Measurements from ENCODE around the gene RPL7A.
A peak's percentile ranks its signal among the peaks of the same experiment; 100 is the strongest.
"Not testable (repeated sequence)": the region's sequence is repeated elsewhere in the genome, so short reads cannot be mapped to it uniquely, and the experiment has no call there.

Gene RPL7A

GRCh38 chr9:133370685-133371084 is 22.7 kb downstream of the RPL7A start:
- no peak for DNase-seq

DNA sequence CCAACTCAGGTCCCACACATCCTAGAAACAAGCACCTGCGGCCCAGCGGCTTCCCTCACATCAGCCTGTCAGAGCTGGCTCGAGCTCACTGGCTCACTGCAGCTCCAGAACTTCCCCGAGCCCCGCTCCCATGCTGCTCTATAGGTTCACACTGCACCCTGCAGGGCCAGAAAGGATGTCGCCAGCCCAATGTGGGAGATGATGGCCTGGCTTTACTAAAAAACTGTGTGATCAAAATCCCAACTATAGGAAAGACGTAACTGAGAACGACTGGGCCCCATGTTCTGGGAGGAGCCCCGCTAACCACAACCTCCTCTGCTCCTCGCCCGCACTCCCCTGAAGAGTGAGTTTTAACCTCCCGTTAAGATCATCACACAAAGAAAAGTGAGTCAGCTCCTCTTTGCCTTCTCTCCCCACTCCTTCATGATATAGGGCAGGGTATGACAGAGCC is 23.3 kb downstream of the RPL7A start:
- no peak for DNase-seq

- DNase-seq, result no peak
Measured at GRCh38 chr9:133372144-133372543, 24.1 kb downstream of the RPL7A start.

DNA sequence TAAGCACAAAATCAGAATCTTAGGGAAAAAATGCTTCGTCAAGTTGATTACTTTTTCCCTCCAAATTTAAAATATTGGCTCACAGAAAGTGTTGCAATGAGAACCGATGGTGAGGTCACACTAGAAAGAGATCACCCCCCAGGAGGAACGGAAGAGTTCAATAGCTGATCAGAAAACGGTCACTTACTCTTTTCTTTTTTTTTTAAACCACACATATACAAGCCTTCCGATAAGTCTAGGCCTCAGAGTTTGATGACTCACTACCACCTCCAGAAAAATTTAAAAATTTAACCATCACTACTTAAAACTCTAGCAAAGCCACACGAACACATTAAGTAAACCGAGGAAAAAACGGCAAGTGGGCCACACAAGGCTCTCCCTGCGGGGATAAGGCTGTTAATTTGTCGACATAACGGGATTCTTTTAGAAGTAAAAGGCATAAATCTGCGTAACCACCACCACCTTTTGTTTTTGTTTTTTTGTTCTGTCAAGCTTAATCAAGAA is 26.6 kb downstream of the RPL7A start:
- DNase-seq, result no peak

DNA sequence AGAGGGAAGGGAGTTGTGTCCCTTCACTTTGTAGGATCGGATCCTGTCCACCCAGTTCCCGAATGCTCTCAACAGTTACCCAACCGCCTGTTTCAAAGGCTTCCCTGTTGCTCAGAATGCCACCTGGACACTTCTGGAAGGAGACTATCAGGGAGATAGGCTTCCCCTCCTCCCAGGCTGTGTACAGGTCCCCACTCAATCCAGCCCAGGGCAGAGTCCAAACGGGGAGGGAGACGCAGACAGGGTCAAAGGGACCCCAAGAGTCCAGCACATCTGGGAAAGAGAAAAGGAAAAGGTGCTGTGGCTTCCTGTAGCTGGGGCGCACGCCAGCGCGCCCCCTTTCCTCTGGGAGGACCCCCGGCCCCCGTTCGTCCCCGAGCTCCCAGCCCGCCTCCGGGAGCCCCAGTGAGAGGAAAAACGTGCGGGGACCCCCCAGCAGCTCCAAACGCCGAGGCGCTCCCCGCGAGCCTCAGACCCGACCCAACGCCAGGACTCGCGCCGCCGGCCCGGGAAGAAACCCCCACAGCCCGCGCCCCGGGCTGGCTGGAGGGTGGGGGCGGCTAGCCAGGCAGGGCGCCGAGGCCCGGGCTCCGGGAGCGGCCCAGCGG is 27.2 kb downstream of the RPL7A start:
- no peak for DNase-seq

DNA sequence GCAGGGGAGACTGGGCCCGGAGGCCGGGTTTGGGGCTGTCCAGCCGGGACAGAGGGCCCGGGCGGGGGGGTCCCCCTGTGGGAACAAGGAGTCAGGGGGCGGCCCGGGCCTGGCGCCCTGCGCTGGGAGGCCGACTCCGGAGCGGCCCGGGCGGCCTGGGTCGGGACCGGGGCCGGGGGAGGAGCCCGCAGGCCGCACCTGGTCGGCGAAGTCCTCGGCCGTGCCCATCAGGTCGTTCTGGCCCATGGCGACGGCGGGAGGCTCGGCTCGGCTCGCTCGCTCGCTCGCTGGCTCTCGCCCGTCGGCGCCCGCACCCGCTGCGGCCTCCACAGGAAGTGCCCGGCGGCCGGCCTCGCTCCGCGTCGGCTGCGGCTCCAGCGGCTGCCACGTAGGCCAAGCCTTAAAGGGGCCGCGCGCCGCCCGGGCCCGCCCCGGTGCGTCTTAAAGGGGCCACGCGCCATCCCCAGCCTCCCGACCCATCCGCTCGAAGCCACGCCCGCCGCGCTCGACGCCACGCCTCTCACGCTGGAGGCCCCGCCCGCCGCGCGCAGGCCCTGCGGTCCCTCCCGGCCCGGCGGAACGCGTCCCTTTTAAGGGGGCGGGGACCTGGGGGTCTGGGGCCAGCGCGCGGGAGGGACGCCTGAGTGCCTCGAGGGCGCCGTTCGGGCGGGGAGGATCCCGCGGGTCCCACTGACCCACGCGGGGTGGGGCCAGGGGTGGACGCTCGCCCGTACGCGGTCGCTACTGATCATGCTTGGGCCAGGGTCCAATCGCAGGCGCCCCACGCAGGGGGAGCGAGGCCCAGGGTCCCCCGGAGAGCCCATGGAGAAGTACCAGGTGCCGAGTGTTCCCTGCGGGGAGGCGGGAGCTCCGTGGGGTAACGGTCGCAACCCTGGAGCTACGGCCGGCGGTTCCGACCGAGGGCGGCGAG is 28.0 kb downstream of the RPL7A start, which contains the start of the genes STKLD1 and SURF4:
TSS of gene STKLD1 (plus strand) at position 643 of the 931 bp plus-strand sequence. CDS start at position 751, 108 bp downstream.
TSS of gene SURF4 (minus strand) at position 337 of the 931 bp plus-strand sequence. CDS start at position 246, 91 bp downstream.
- DNase-seq, result peak; percentile 87

DNA sequence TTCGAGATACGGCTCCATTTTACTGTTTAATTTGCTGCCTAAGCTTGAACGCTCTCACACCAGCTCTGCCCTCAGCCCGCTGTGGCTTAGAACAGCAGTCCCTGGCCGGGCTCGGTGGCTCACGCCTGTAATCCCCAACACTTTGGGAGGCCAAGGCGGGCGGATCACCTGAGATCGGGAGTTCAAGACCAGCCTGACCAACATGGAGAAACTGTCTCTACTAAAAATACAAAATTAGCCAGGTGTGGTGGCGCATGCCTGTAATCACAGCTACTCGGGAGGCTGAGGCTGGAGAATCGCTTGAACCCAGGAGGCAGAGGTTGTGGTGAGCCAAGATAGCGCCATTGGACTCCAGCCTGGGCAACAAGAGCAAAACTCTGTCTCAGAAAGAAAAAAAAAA is 29.3 kb downstream of the RPL7A start:
- not testable (repeated sequence) for DNase-seq

DNA sequence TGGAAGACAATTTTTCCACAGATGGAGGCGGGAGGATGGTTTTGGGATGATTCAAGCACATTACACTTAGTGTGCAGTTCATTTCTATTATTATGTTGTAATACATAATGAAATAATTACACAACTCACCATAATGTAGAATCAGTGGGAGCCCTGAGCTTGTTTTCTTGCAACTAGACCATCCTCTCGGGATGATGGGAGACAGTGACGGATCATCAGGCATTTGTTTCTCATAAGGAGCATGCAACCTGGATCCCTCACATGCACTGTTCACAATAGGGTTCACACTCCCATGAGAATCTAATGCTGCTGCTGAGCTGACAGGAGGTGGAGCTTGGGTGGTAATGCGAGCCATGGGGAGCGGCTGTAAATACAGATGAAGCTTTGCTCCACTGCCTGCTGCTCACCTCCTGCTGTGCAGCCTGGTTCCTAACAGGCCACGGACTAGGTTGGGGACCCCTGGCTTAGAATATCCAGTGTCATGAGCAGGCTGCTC is 29.8 kb downstream of the RPL7A start:
- no peak for DNase-seq

- DNase-seq, result no peak
Measured at GRCh38 chr9:133378408-133378962, 30.5 kb downstream of the RPL7A start.

- no peak for DNase-seq
Measured at GRCh38 chr9:133379153-133380086, 31.4 kb downstream of the RPL7A start.

DNA sequence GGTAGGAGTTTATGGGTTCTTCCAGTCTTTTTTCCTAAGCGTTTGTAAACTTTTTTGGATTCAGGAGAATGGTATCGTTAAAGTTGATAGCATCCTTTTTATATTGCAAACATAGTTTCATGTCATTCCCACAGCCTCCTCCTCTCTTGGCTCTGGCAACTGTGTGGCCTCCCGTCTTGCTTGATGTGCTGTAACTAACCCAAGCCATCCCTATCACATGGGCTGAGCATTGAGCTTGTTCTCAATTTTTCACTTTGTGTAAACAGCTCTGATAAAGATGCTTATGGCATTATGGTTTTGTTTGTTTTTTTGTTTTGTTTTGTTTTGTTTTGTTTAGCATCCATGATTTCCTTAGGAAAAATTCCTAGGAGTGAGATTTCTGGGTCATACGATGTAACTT is 32.7 kb downstream of the RPL7A start:
- DNase-seq, result no peak

DNA sequence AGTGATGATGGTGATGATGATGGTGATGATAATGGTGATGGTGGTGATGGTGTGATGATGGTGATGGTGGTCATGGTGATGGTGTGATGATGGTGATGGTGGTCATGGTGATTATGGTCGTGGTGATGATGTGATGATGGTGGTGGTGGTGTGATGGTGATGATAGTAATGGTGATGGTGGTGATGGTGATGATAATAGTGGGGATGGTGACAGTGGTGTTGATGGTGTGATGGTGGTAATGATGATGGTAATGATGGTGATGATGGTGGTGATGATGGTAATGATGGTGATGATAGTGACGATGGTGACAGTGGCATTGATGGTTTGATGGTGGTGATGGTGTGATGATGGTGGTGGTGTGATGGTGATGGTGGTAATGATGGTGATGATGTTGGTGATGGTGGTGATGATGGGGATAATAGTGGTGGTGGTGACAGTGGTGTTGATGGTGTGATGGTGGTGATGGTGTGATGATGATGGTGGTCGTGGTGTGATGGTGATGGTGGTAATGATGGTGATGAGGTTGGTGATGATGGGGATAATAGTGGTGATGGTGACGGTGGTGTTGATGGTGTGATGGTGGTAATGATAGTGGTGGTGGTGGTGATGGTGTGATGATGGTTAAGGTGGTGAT is 34.6 kb downstream of the RPL7A start:
- no peak for DNase-seq

DNA sequence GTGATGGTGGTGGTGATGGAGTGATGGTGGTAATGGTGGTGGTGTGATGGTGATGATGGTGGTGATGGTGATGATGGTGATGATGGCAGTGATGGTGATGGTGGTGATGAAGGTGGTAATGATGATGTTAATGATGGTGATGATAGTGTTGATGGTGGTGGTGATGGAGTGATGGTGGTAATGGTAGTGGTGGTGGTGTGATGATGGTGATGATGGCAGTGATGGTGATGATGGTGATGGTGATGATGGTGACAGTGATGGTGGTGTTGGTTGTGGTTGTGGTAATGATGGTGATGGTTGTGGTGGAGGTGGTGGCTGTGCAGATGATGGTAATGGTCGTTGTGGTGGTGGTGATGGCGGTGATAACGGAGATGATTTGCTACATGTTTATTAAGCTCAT is 35.4 kb downstream of the RPL7A start:
- DNase-seq, result no peak

- DNase-seq, result no peak
Measured at GRCh38 chr9:133384736-133385321, 36.8 kb downstream of the RPL7A start.

DNA sequence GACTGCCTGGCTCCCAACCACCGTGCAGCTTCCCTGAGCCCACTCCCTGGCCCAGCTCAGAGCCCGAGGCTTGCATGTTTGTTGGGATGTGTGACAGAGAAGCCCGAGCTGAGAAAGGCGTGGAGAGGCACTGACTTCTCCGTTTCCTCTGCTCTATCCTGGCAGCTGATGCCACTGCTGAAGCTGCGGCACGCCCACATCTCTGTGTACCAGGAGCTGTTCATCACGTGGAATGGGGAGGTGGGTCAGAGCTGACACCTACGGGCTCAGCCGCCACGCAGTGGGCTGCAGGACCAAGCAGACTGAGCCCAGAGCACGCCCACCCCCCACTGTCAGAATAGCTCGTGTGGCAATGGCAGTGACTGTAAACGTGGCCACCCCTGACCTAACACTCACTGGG is 37.4 kb downstream of the RPL7A start:
- DNase-seq, result no peak

DNA sequence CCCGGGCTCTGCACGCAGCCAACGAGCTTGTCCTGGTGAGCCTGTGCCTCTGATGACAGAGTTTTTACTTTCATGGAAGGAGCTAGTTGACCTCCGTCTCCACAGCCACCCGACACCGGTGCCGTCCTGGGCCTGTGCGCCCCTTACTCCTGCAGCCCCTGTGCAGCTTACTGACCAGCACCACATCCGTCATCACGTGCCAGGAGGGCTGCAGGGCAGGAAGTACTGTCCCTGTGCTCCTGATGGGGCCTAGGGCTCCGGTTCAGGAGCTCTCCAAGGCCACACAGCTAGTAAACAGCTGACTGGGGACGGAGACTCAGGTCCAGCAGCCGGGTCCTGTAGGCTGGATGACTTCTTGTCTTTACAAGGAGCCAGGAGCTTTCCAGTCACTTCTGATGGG is 38.3 kb downstream of the RPL7A start:
- DNase-seq, result no peak

- no peak for DNase-seq
Measured at GRCh38 chr9:133387680-133388079, 39.7 kb downstream of the RPL7A start.

GRCh38 chr9:133389025-133389557 is 41.1 kb downstream of the RPL7A start:
- DNase-seq, result no peak

GRCh38 chr9:133389562-133389961 is 41.5 kb downstream of the RPL7A start:
- no peak for DNase-seq

DNA sequence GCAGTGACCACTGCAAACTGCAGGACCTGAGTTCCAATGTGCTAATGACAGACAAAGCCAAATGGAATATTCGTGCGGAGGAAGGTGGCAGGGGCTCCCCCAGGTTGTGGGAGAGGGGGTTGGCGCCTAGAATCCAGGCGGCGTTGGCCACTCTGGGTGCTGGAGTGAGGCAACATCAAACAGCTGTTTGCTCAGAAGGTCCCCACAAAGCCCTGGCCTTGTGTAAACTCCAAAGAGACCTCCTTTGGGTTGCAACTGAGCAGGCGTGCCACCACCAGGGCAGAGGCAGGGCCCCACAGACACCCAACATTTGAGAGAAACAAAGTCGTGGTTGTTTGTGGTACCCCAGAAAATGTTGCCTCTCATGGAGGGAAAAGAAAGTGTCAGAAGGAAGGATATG is 42.7 kb downstream of the RPL7A start:
- DNase-seq, result no peak

GRCh38 chr9:133391449-133391848 is 43.4 kb downstream of the RPL7A start:
- DNase-seq, result not testable (repeated sequence)
